Panc1 (cell line): ENCODE measurements around the gene HERC6. TPM values are rescaled to one million over a fixed set of nuclear protein-coding genes. Genes with fewer than 3 reads are reported as not detected.

Source experiments
- ATAC-seq: fragments of 200-7000 bp; cut with Tn5 transposase; 2 replicates; pipeline ENCODE4 v1.9.1; 2020; ENCODE audit warnings: mild to moderate bottlenecking, moderate library complexity
- Bru-seq: library from RNA; stranded (reverse); fragments of 400-500 nt; gene quantifications from one replicate; lab custom pipeline; 2021; lab: Mats Ljungman, UMichigan
- BruChase-seq, 2 experiments: library from RNA; stranded (reverse); fragments of 400-500 nt; gene quantifications; one replicate each; lab custom pipeline; 2021; lab: Mats Ljungman, UMichigan
- BruUV-seq: library from RNA; stranded (reverse); fragments of 400-500 nt; replicated peaks from 2 replicates; lab custom pipeline; 2021; lab: Mats Ljungman, UMichigan
- CTCF ChIA-PET: fragments of 300-600 bp; sonication (Branson Sonifier 250); formaldehyde crosslinking; loops from one replicate; lab custom pipeline; 2022; ENCODE audit warnings: antibody characterized with exemption; lab: Charles Lee
- POLR2A ChIA-PET: fragments of 300-600 bp; sonication (Branson Sonifier 250); formaldehyde crosslinking; loops from one replicate; lab custom pipeline; 2022; ENCODE audit warnings: antibody characterized with exemption; lab: Charles Lee
- DNase-seq: peaks from one replicate; pipeline ENCODE4 v3.0.0-alpha.2; 2010; ENCODE audit warnings: low read depth, low spot score
- H3K27ac ChIP-seq: 2 replicates; pipeline ENCODE4 v1.5.1; 2011; ENCODE audit warnings: mild to moderate bottlenecking, low read length, inconsistent platforms
- H3K27me3 ChIP-seq: fragments of 200-500 bp; sonication (Bioruptor generic); 2 replicates; pipeline ENCODE4 v1.6.0; 2014; ENCODE audit warnings: low read length, inconsistent platforms; ENCODE audit not compliant: control insufficient read depth, insufficient read depth
- H3K36me3 ChIP-seq: fragments of 200-500 bp; sonication (Bioruptor generic); 2 replicates; pipeline ENCODE4 v1.5.1; 2014; ENCODE audit warnings: inconsistent platforms, mild to moderate bottlenecking, low read length, moderate library complexity; ENCODE audit not compliant: control insufficient read depth, insufficient read depth
- H3K4me1 ChIP-seq: 2 replicates; pipeline ENCODE4 v1.5.1; 2011; ENCODE audit warnings: inconsistent platforms, mild to moderate bottlenecking, low read length, moderate library complexity; ENCODE audit not compliant: control insufficient read depth, insufficient read depth
- H3K4me3 ChIP-seq, 2 experiments: 2 replicates each; pipeline ENCODE4 v1.5.1; 2011 to 2012; ENCODE audit warnings: low read depth in 2 of 2, low read length in 2 of 2, mild to moderate bottlenecking in 2 of 2, inconsistent platforms in 1 of 2, moderate library complexity in 1 of 2
- H3K9me3 ChIP-seq: fragments of 200-500 bp; sonication (Bioruptor generic); 2 replicates; pipeline ENCODE4 v1.5.1; 2014; ENCODE audit warnings: low read depth, mild to moderate bottlenecking, inconsistent platforms, low read length, moderate library complexity; ENCODE audit not compliant: control insufficient read depth, insufficient read depth
- CTCF ChIP-seq: fragments of 450-650 bp; IDR thresholded peaks from 2 replicates; pipeline ENCODE4 v1.5.1; 2017; ENCODE audit warnings: mild to moderate bottlenecking
- REST ChIP-seq, 2 experiments: IDR thresholded peaks; 2 replicates each; pipeline ENCODE4 v1.6.1; 2011 to 2012; ENCODE audit warnings: low read depth in 2 of 2, control low read depth in 1 of 2, low read length in 1 of 2, mild to moderate bottlenecking in 1 of 2, moderate library complexity in 1 of 2; ENCODE audit not compliant: insufficient read depth in 1 of 2
- SIN3A ChIP-seq: IDR thresholded peaks from 2 replicates; pipeline ENCODE4 v1.6.1; 2012; ENCODE audit warnings: low read depth, mild to moderate bottlenecking, low read length, moderate library complexity, borderline replicate concordance; ENCODE audit not compliant: insufficient read depth
- TCF7L2 ChIP-seq: IDR thresholded peaks from 2 replicates; pipeline ENCODE4 v1.6.1; 2011; ENCODE audit warnings: mild to moderate bottlenecking, low read depth, low read length, inconsistent platforms
- in situ Hi-C: cut with HindIII; loops from 2 replicates; pipeline ENCODE4 v1.10.0; 2016; ENCODE audit warnings: low sequenced_read_pairs, low pct_unique_long_range_greater_than_20kb
- intact Hi-C: fragments of 100-400 bp; cut with micrococcal nuclease; formaldehyde crosslinking; loops from one replicate; pipeline ENCODE4 v1.10.0; 2022; ENCODE audit not compliant: unreplicated experiment
- long read RNA-seq: library from polyadenylated mRNA; unstranded; transcript quantifications from one replicate; pipeline ENCODE4 v2.0.0, GENCODE V29; 2021; ENCODE audit not compliant: unreplicated experiment
- polyA plus RNA-seq: library from polyadenylated mRNA; unstranded; fragments of >200 nt; gene quantifications from one replicate; pipeline ENCODE4 v1.2.1, GENCODE V29; 2012; ENCODE audit warnings: missing spikeins; ENCODE audit not compliant: insufficient read length
- total RNA-seq: library from RNA; stranded (reverse); gene quantifications from one replicate; pipeline ENCODE4 v1.2.1, GENCODE V29; 2021; ENCODE audit not compliant: unreplicated experiment

HERC6 gene
- total RNA-seq, result 1.2 TPM
- polyA plus RNA-seq, result 0.18 TPM
- percentile 40 among the genes with signal in this experiment for Bru-seq, nascent RNA
- BruChase-seq, experiment 1, labeled RNA remaining after a 2-hour chase, result percentile 39 among the genes with signal in this experiment
- BruChase-seq, experiment 2, labeled RNA remaining after a 6-hour chase, result percentile 30 among the genes with signal in this experiment
- long read RNA-seq, result 0 reads

GRCh38 chr4:88378691-88379559 lies at the start of gene HERC6:
Gene HERC6, plus strand, starts transcription at chr4:88378852. Its CDS starts 70 bp downstream, at chr4:88378922.
- Histone ChIP-seq H3K4me3 (peak within 1 kb of the TSS; percentile 66 to 78), H3K27me3 (no peaks in the 10 kb centered on the region), H3K36me3 (no peaks in the 10 kb centered on the region), H3K4me1 (no peaks in the 10 kb centered on the region), H3K27ac (peak within 1 kb of the TSS; percentile 23; the same call in 1 of the 2 replicates), H3K9me3 (no peaks in the 10 kb centered on the region)
- peak; percentile 46 for DNase-seq
- ChIA-PET CTCF (interaction anchor here (0.5 to 1.0 kb wide), 4 partner anchors 9 to 345 kb away, joined by 3 to 5 read pairs (median 3); no protein-coding TSS in a partner anchor), POLR2A (interaction anchor here (0.7 kb wide), 1 partner anchor 1283 kb away, joined by 4 read pairs; no protein-coding TSS in a partner anchor)
- ATAC-seq, result peak; percentile 98
- intact Hi-C loops (loop anchor here (5.0 kb wide), 1 partner anchor 78 kb away; the partner anchor contains the start of gene HERC5), in situ Hi-C loops (no loop called here)
- BruUV-seq, result no TSS peak
- TF ChIP-seq TCF7L2 (peak; percentile 36; the same call in 1 of the 2 replicates), CTCF (peak; percentile 81), SIN3A (no peak)

- TF ChIP-seq REST (IDR thresholded peaks at IDR 0.05; ENCODE audit: insufficient read depth in 1 of 2, low read depth in 2 of 2, low read length in 1 of 2), result no peak
- TF ChIP-seq SIN3A, result no peak
- ChIA-PET POLR2A (no interaction called here), CTCF (no interaction called here)
- no peak for ATAC-seq
- no TSS peak for BruUV-seq
- no peak for DNase-seq
- intact Hi-C loops (no loop called here), in situ Hi-C loops (no loop called here)
- H3K27me3 ChIP-seq, result no peaks in the 10 kb centered on the region
- no peaks in the 10 kb centered on the region for H3K36me3 ChIP-seq
- H3K27ac ChIP-seq, result no peak overlapping the region
- no peak overlapping the region for H3K4me3 ChIP-seq
- H3K9me3 ChIP-seq, result no peaks in the 10 kb centered on the region
- H3K4me1 ChIP-seq, result no peaks in the 10 kb centered on the region
These were observed 44.8 kb upstream of the HERC6 start for GRCh38 chr4:88333741-88334405.
